Thyroid gland (tissue), 4 donors: ENCODE results near the gene PKP3. TPM values are rescaled to one million over a fixed set of nuclear protein-coding genes. Genes with fewer than 3 reads are reported as not detected.
"Not testable (repeated sequence)": the region's sequence is repeated elsewhere in the genome, so short reads cannot be mapped to it uniquely, and the experiment has no call there.

Experiments used
- DNase-seq, 2 donors: peaks; one replicate each; pipeline ENCODE4 v3.0.0-alpha.2; 2019
- H3K27ac ChIP-seq, 3 donors: fragments of 200-600 bp; sonication (generic); 1 replicate in 2 of 3; 2 replicates in 1 of 3; pipeline ENCODE4 v1.5.1; 2016 to 2019; ENCODE audit warnings: mild to moderate bottlenecking in 1 of 3, moderate library complexity in 1 of 3
- H3K27me3 ChIP-seq: fragments of 200-600 bp; sonication (generic); one replicate; pipeline ENCODE4 v1.5.1; 2019
- H3K36me3 ChIP-seq, 2 donors: fragments of 200-600 bp; sonication (generic); one replicate each; pipeline ENCODE4 v1.5.1; 2016 to 2019
- H3K4me1 ChIP-seq, 2 donors: fragments of 200-600 bp; sonication (generic); one replicate each; pipeline ENCODE4 v1.5.1; 2017 to 2019
- H3K4me3 ChIP-seq, 3 donors: fragments of 200-600 bp; sonication (generic); replicated peaks in 1 of 3; 1 replicate in 2 of 3; 2 replicates in 1 of 3; pipeline ENCODE4 v1.5.1; 2016; ENCODE audit warnings: mild to moderate bottlenecking in 1 of 3
- H3K9me3 ChIP-seq: fragments of 200-600 bp; sonication (generic); one replicate; pipeline ENCODE4 v1.5.1; 2017
- CTCF ChIP-seq, 6 experiments: fragments of 200-600 bp in 3 of 6; fragments of 450-650 bp in 3 of 6; sonication (generic) in 3 of 6; IDR thresholded peaks; one replicate each; pipeline ENCODE4 v1.5.1; 2016 to 2019; ENCODE audit warnings: antibody characterized with exemption in 6 of 6, mild to moderate bottlenecking in 2 of 6, inconsistent platforms in 1 of 6, moderate library complexity in 1 of 6
- POLR2A ChIP-seq, 2 donors: fragments of 450-650 bp; IDR thresholded peaks; one replicate each; pipeline ENCODE4 v1.6.1; 2017; ENCODE audit warnings: antibody characterized with exemption in 2 of 2, mild to moderate bottlenecking in 2 of 2, moderate library complexity in 1 of 2
- WGBS, 2 donors: methylation state at CpG; one replicate each; pipeline ENCODE4 v1.1.5; 2017; 5-methylcytosine and 5-hydroxymethylcytosine counted together
- intact Hi-C: fragments of 100-400 bp; cut with DNase I; formaldehyde crosslinking; loops from one replicate; pipeline ENCODE4 v1.15.1; 2023
- total RNA-seq, 4 donors: library from RNA; depleted of rRNA; stranded (reverse); fragments of >200 nt; gene quantifications; one replicate each; pipeline ENCODE4 v1.2.3, GENCODE V29; 2016

The PKP3 gene
- total RNA-seq, 4 donors from 2014 or later = 30.4 to 58.4 (median 46.9) TPM

- H3K4me1 ChIP-seq = peaks cover 14 to 21% of the 10 kb centered on the region in 2 donors
- intact Hi-C loops = no loop called here
- no peaks in the 10 kb centered on the region for H3K36me3 ChIP-seq
- no peaks in the 10 kb centered on the region for H3K9me3 ChIP-seq
- DNase-seq = no peak
- no peak for TF ChIP-seq POLR2A (IDR thresholded peaks at IDR 0.05)
- no peak for TF ChIP-seq CTCF (IDR thresholded peaks at IDR 0.05)
- no peaks in the 10 kb centered on the region for H3K27me3 ChIP-seq
- 87 to 88% methylated on average over 9 to 13 of the region's 20 CpGs for WGBS, 2 donors
- no peak overlapping the region for H3K4me3 ChIP-seq
- H3K27ac ChIP-seq = no peak overlapping the region
Measured at GRCh38 chr11:419248-420005, 25.4 kb downstream of the PKP3 start.

- Histone ChIP-seq H3K4me1 (peaks cover 14 to 20% of the 10 kb centered on the region in 2 donors), H3K4me3 (no peak overlapping the region), H3K9me3 (no peaks in the 10 kb centered on the region), H3K36me3 (no peaks in the 10 kb centered on the region), H3K27me3 (no peaks in the 10 kb centered on the region), H3K27ac (no peak overlapping the region)
- intact Hi-C loops = no loop called here
- WGBS, 2 donors = 63 to 76% methylated on average over 37 to 38 of the region's 71 CpGs
- DNase-seq = no peak
- TF ChIP-seq POLR2A (IDR thresholded peaks at IDR 0.05) (no peak), CTCF (IDR thresholded peaks at IDR 0.05) (no peak)
Measured at GRCh38 chr11:420054-420910, 26.3 kb downstream of the PKP3 start.

GRCh38 chr11:420911-421321 is 26.9 kb downstream of the PKP3 start:
- no peak for DNase-seq
- no peak for TF ChIP-seq POLR2A (IDR thresholded peaks at IDR 0.05)
- TF ChIP-seq CTCF (IDR thresholded peaks at IDR 0.05) = no peak
- Histone ChIP-seq H3K9me3 (no peaks in the 10 kb centered on the region), H3K4me1 (peaks cover 8 to 14% of the 10 kb centered on the region in 2 donors), H3K27me3 (no peaks in the 10 kb centered on the region), H3K27ac (no peak overlapping the region), H3K36me3 (no peaks in the 10 kb centered on the region), H3K4me3 (no peak overlapping the region)
- 81 to 90% methylated on average over 9 to 21 of the region's 21 CpGs for WGBS, 2 donors
- intact Hi-C loops = no loop called here

- DNase-seq = no peak
- no peaks in the 10 kb centered on the region for H3K27me3 ChIP-seq
- H3K4me3 ChIP-seq = no peak overlapping the region
- no peak overlapping the region for H3K27ac ChIP-seq
- H3K36me3 ChIP-seq = no peaks in the 10 kb centered on the region
- 82 to 88% methylated on average over 10 of the region's 10 CpGs for WGBS, 2 donors
- intact Hi-C loops = no loop called here
- no peak for TF ChIP-seq POLR2A (IDR thresholded peaks at IDR 0.05)
- H3K9me3 ChIP-seq = no peaks in the 10 kb centered on the region
- H3K4me1 ChIP-seq = peaks cover 5 to 7% of the 10 kb centered on the region in 2 donors
Measured at GRCh38 chr11:422249-422656, 28.2 kb downstream of the PKP3 start.

- TF ChIP-seq POLR2A (IDR thresholded peaks at IDR 0.05) (no peak), CTCF (IDR thresholded peaks at IDR 0.05) (no peak)
- 94% methylated on average over 4 of the region's 4 CpGs for WGBS, 2 donors
- H3K27ac ChIP-seq = no peak overlapping the region
- H3K9me3 ChIP-seq = no peaks in the 10 kb centered on the region
- DNase-seq = no peak
- H3K4me1 ChIP-seq = no peaks in the 10 kb centered on the region
- intact Hi-C loops = no loop called here
- no peaks in the 10 kb centered on the region for H3K36me3 ChIP-seq
- H3K4me3 ChIP-seq = no peak overlapping the region
- no peaks in the 10 kb centered on the region for H3K27me3 ChIP-seq
Measured at GRCh38 chr11:424232-424631, 30.2 kb downstream of the PKP3 start.

- H3K4me1 ChIP-seq, H3K27me3 ChIP-seq, H3K27ac ChIP-seq, intact Hi-C loops, DNase-seq, H3K9me3 ChIP-seq, H3K36me3 ChIP-seq, H3K4me3 ChIP-seq: not testable (repeated sequence)
- 44 to 52% methylated on average over 38 of the region's 45 CpGs for WGBS, 2 donors
Measured at GRCh38 chr11:424766-425165, 30.8 kb downstream of the PKP3 start.
